HepG2 (cell line): Measurements from ENCODE around the gene B4GALT4. TPM values are rescaled to one million over a fixed set of nuclear protein-coding genes. Genes with fewer than 3 reads are reported as not detected.

Source experiments
- ATAC-seq: fragments of 200-7000 bp; cut with Tn5 transposase; 3 replicates; pipeline ENCODE4 v1.9.1; 2020; ENCODE audit warnings: mild to moderate bottlenecking, moderate library complexity
- BruUV-seq: library from RNA; stranded (reverse); fragments of 400-500 nt; replicated peaks from 2 replicates; lab custom pipeline; 2021; lab: Mats Ljungman, UMichigan
- CTCF ChIA-PET: fragments of 300-600 bp; formaldehyde crosslinking; extraction: SDS; loops from one replicate; lab custom pipeline; 2021; ENCODE audit warnings: low total read pairs, inconsistent platforms, low intra/inter-chr PET ratio; lab: Yijun Ruan, JAX
- POLR2A ChIA-PET: fragments of 350-600 bp; sonication (Branson Sonifier 250); formaldehyde crosslinking; loops from one replicate; lab custom pipeline; 2020; ENCODE audit warnings: antibody characterized with exemption, inconsistent platforms; lab: Yijun Ruan, JAX
- DNase-seq: peaks from one replicate; pipeline ENCODE4 v3.0.0-alpha.2; 2015; ENCODE audit warnings: low spot score
- FAIRE-seq: peaks from 3 replicates; lab custom pipeline; 2011; peaks lifted over from hg19 to GRCh38; lab: Jason Lieb, UNC
- H2AFZ ChIP-seq: one replicate; pipeline ENCODE4 v1.6.1; 2011; ENCODE audit warnings: low read length, inconsistent platforms
- H3K27ac ChIP-seq: fragments of 300-600 bp; 3 replicates; pipeline ENCODE4 v1.8.0; 2011; ENCODE audit warnings: mixed run types, mild to moderate bottlenecking, mixed read lengths, low read length, inconsistent platforms; ENCODE audit not compliant: insufficient read depth; ENCODE audit errors: extremely low read length
- H3K27me3 ChIP-seq, 2 experiments: fragments of 200-600 bp in 1 of 2; 2 replicates in 1 of 2; 3 replicates in 1 of 2; pipeline versions ENCODE4 v1.6.0 to v1.8.0; 2011; ENCODE audit warnings: low read length in 2 of 2, mild to moderate bottlenecking in 2 of 2, moderate library complexity in 2 of 2, inconsistent platforms in 1 of 2; ENCODE audit not compliant: insufficient read depth in 2 of 2, control insufficient read depth in 1 of 2
- H3K36me3 ChIP-seq, 2 experiments: fragments of 200-600 bp in 1 of 2; replicated peaks in 1 of 2; 2 replicates in 1 of 2; 3 replicates in 1 of 2; pipeline versions ENCODE4 v1.5.1 to v1.8.0; 2011; ENCODE audit warnings: low read length in 2 of 2, inconsistent platforms in 1 of 2; ENCODE audit not compliant: insufficient read depth in 2 of 2, control insufficient read depth in 1 of 2
- H3K4me1 ChIP-seq: 2 replicates; pipeline ENCODE4 v1.5.1; 2012; ENCODE audit warnings: low read length, inconsistent platforms; ENCODE audit not compliant: insufficient read depth
- H3K4me2 ChIP-seq: 2 replicates; pipeline ENCODE4 v1.6.0; 2011; ENCODE audit warnings: low read depth, low read length, inconsistent platforms
- H3K4me3 ChIP-seq, 3 experiments: fragments of 200-600 bp in 1 of 3; sonication (generic), shearing (Covaris generic) in 1 of 3; replicated peaks in 1 of 3; 2 replicates each; pipeline ENCODE4 v1.5.1; 2011 to 2016; ENCODE audit warnings: low read length in 3 of 3, inconsistent platforms in 2 of 3, low read depth in 2 of 3, mild to moderate bottlenecking in 2 of 3, control low read depth in 1 of 3, mixed read lengths in 1 of 3; ENCODE audit not compliant: insufficient read depth in 1 of 3
- H3K79me2 ChIP-seq: one replicate; pipeline ENCODE4 v1.6.1; 2011; ENCODE audit warnings: low read length, inconsistent platforms; ENCODE audit not compliant: insufficient read depth
- H3K9ac ChIP-seq: 2 replicates; pipeline ENCODE4 v1.6.0; 2011; ENCODE audit warnings: mild to moderate bottlenecking, low read depth, low read length, inconsistent platforms; ENCODE audit not compliant: insufficient read depth
- H3K9me3 ChIP-seq: 2 replicates; pipeline ENCODE4 v1.5.1; 2012; ENCODE audit warnings: mild to moderate bottlenecking, low read length
- H4K20me1 ChIP-seq: 2 replicates; pipeline ENCODE4 v1.6.0; 2011; ENCODE audit warnings: inconsistent platforms, mild to moderate bottlenecking, low read length, moderate library complexity; ENCODE audit not compliant: insufficient read depth
- ATF2 ChIP-seq: sonication (generic); formaldehyde crosslinking; IDR thresholded peaks from 2 replicates; pipeline ENCODE4 v1.4.0; 2020; ENCODE audit warnings: missing genetic modification reagents
- GLMP ChIP-seq: sonication (generic); formaldehyde crosslinking; IDR thresholded peaks from 2 replicates; pipeline ENCODE4 v1.9.0; 2021; ENCODE audit warnings: missing genetic modification reagents, mild to moderate bottlenecking, borderline replicate concordance
- MAZ ChIP-seq, 2 experiments: sonication (generic) in 1 of 2; formaldehyde crosslinking in 1 of 2; IDR thresholded peaks; 2 replicates each; pipeline versions ENCODE4 v1.5.0 to v1.6.1; 2012 to 2020; ENCODE audit warnings: low read depth in 2 of 2, mild to moderate bottlenecking in 2 of 2, borderline replicate concordance in 1 of 2, improper control_type of control experiment in 1 of 2, low read length in 1 of 2, missing genetic modification reagents in 1 of 2, moderate library complexity in 1 of 2
- SMAD9 ChIP-seq: sonication (generic); formaldehyde crosslinking; IDR thresholded peaks from 2 replicates; pipeline ENCODE4 v1.5.1; 2020; ENCODE audit warnings: mild to moderate bottlenecking, missing genetic modification reagents
- TCF12 ChIP-seq, 2 experiments: fragments of 450-650 bp in 1 of 2; sonication (generic) in 1 of 2; formaldehyde crosslinking in 1 of 2; IDR thresholded peaks; 2 replicates each; pipeline versions ENCODE4 v1.6.1 to v1.8.0; 2017 to 2022; ENCODE audit warnings: antibody characterized with exemption in 1 of 2, mild to moderate bottlenecking in 1 of 2, missing genetic modification reagents in 1 of 2, moderate library complexity in 1 of 2
- TCF7 ChIP-seq: sonication (generic); IDR thresholded peaks from 2 replicates; pipeline ENCODE4 v1.6.1; 2016; ENCODE audit warnings: antibody characterized with exemption, low read depth
- ZNF251 ChIP-seq: sonication (generic); formaldehyde crosslinking; IDR thresholded peaks from 2 replicates; pipeline ENCODE4 v1.9.0; 2021; ENCODE audit warnings: mild to moderate bottlenecking, missing genetic modification reagents
- ZNF264 ChIP-seq: sonication (generic); formaldehyde crosslinking; IDR thresholded peaks from 2 replicates; pipeline ENCODE4 v1.4.0; 2020; ENCODE audit warnings: missing genetic modification reagents
- ZNF460 ChIP-seq: sonication (generic); formaldehyde crosslinking; IDR thresholded peaks from 2 replicates; pipeline ENCODE4 v1.5.1; 2020; ENCODE audit warnings: missing genetic modification reagents, mild to moderate bottlenecking, borderline replicate concordance
- ZNF550 ChIP-seq: sonication (generic); formaldehyde crosslinking; IDR thresholded peaks from 2 replicates; pipeline ENCODE4 v1.4.0; 2020; ENCODE audit warnings: mild to moderate bottlenecking, missing genetic modification reagents, borderline replicate concordance
- ZNF605 ChIP-seq: sonication (generic); formaldehyde crosslinking; IDR thresholded peaks from 2 replicates; pipeline ENCODE4 v1.8.0; 2022; ENCODE audit warnings: mild to moderate bottlenecking, missing genetic modification reagents
- ZNF709 ChIP-seq: sonication (generic); formaldehyde crosslinking; IDR thresholded peaks from 2 replicates; pipeline ENCODE4 v1.5.0; 2020; ENCODE audit warnings: mild to moderate bottlenecking, missing genetic modification reagents
- WGBS: methylation state at CpG from one replicate; pipeline ENCODE4 v1.1.6; 2017; ENCODE audit warnings: low lambda C conversion rate; 5-methylcytosine and 5-hydroxymethylcytosine counted together
- in situ Hi-C: cut with HindIII; loops from 2 replicates; pipeline ENCODE4 v1.10.0; 2017; ENCODE audit warnings: low pct_unique_long_range_greater_than_20kb; ENCODE audit not compliant: extremely low pct_ligation_motif_present
- intact Hi-C: fragments of 100-400 bp; cut with micrococcal nuclease; formaldehyde crosslinking; loops from one replicate; pipeline ENCODE4 v1.10.0; 2022; ENCODE audit not compliant: unreplicated experiment
- polyA plus RNA-seq, 8 experiments: library from polyadenylated mRNA; depleted of rRNA in 3 of 8; stranded (reverse) in 7 of 8; unstranded in 1 of 8; fragments of >200 nt; fragmentation: Illumina TruSeq in 4 of 8; extraction: Trizol in 4 of 8; gene quantifications; 2 replicates each; pipeline versions ENCODE4 v1.2.1 to v1.2.3, GENCODE V29; 2011 to 2016; ENCODE audit warnings: low read depth in 4 of 8, missing spikeins in 1 of 8, mixed read lengths in 1 of 8; ENCODE audit not compliant: insufficient read depth in 1 of 8
- total RNA-seq, 5 experiments: library from RNA; depleted of rRNA; stranded (reverse); fragments of >200 nt; fragmentation: Illumina TruSeq; extraction: Trizol; gene quantifications; 2 replicates each; pipeline ENCODE4 v1.2.3, GENCODE V29; 2016; ENCODE audit warnings: low read depth in 1 of 5
- TF ChIP-seq, protein P1 (sequence below): sonication (generic); formaldehyde crosslinking; IDR thresholded peaks from 2 replicates; pipeline ENCODE4 v1.5.0; 2020; ENCODE audit warnings: missing genetic modification reagents

The B4GALT4 gene
- total and polyA plus RNA-seq, 2 of the 13 experiments (the other 11 are each of a cell fraction or from before 2014, with no cell fraction given): 16.9 to 29.0 TPM

DNA sequence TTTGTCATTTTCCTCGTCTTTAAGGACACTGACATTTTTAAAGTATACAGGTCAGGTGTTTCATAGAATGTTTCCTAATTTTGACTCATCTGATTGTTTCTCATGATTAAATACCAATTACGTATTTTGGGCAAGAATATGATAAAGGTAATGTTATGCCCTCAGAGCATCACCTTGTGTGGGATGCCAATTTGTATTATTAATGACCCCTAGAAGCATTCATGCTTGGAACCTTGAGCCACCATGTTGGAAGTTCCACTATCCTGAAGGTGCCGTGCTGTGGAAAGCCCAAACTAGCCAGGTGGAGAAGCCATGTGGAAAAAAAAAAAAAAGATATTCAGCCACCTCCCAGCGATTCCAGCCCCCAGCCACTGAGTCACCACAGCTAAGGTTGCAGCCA is 19.1 kb upstream of the B4GALT4 start:
- Histone ChIP-seq H2AFZ (no peak overlapping the region), H3K36me3 (no peaks in the 10 kb centered on the region), H3K4me1 (no peaks in the 10 kb centered on the region), H3K27me3 (0 out of 5 replicates have a peak, but pooled peaks cover 0 to 6% of the 10 kb centered on the region in 2 experiments), H3K4me2 (no peak overlapping the region), H3K4me3 (no peak overlapping the region), H3K9ac (no peak overlapping the region), H4K20me1 (no peaks in the 10 kb centered on the region), H3K79me2 (no peaks in the 10 kb centered on the region), H3K9me3 (no peaks in the 10 kb centered on the region), H3K27ac (no peak overlapping the region)
- no TSS peak for BruUV-seq
- no peak for FAIRE-seq
- DNase-seq: no peak
- intact Hi-C loops (no loop called here), in situ Hi-C loops (no loop called here)
- TF ChIP-seq ZNF460 (CRISPR knock-in tag): no peak
- TF ChIP-seq GLMP (CRISPR knock-in tag): no peak
- no peak for TF ChIP-seq ZNF264 (CRISPR knock-in tag)
- no peak for TF ChIP-seq ZNF550 (CRISPR knock-in tag)
- ChIA-PET CTCF (no interaction called here), POLR2A (no interaction called here)
- 13% methylated on average over 4 of the region's 4 CpGs for WGBS
- no peak for ATAC-seq

DNA sequence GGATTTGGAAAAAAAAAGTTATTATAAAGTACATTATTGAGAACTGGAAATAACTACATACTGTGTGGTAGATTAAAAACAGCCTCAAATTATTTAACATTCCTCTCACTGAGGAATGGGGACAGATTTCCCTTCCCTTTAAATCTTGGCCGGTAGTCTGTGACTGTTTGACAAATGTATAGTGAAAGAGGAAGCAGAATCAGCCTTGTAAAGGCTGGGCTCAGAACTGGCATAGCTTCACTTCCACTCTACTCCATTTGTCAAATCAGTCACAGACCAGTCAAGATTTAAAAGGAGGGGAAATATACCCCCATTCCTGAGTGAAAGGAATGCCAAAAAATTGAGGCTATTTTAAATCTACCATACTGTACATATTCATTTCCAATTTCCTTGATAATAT is 18.2 kb upstream of the B4GALT4 start:
- ATAC-seq (no peak), DNase-seq (no peak), FAIRE-seq (no peak)
- Histone ChIP-seq H3K36me3 (no peaks in the 10 kb centered on the region), H3K9ac (no peak overlapping the region), H3K4me1 (no peaks in the 10 kb centered on the region), H2AFZ (no peak overlapping the region), H3K4me3 (no peak overlapping the region), H3K27ac (no peak overlapping the region), H3K27me3 (0 out of 5 replicates have a peak, but pooled peaks cover 0 to 6% of the 10 kb centered on the region in 2 experiments), H3K4me2 (no peak overlapping the region), H3K79me2 (no peaks in the 10 kb centered on the region), H4K20me1 (no peaks in the 10 kb centered on the region), H3K9me3 (no peaks in the 10 kb centered on the region)
- intact Hi-C loops (no loop called here), in situ Hi-C loops (no loop called here)
- TF ChIP-seq MAZ (IDR thresholded peaks at IDR 0.05; ENCODE audit: borderline replicate concordance, low read depth, low read length) (no peak), MAZ (CRISPR knock-in tag; IDR thresholded peaks at IDR 0.05; ENCODE audit: low read depth) (no peak), TCF12 (IDR thresholded peaks at IDR 0.05) (no peak), TCF12 (CRISPR knock-in tag; IDR thresholded peaks at IDR 0.05) (no peak), ATF2 (no peak), ZNF709 (CRISPR knock-in tag) (no peak), ZNF251 (CRISPR knock-in tag) (no peak), SMAD9 (CRISPR knock-in tag) (no peak), ZNF605 (CRISPR knock-in tag) (no peak), TCF7 (no peak)
- TF ChIP-seq, protein P1, sequence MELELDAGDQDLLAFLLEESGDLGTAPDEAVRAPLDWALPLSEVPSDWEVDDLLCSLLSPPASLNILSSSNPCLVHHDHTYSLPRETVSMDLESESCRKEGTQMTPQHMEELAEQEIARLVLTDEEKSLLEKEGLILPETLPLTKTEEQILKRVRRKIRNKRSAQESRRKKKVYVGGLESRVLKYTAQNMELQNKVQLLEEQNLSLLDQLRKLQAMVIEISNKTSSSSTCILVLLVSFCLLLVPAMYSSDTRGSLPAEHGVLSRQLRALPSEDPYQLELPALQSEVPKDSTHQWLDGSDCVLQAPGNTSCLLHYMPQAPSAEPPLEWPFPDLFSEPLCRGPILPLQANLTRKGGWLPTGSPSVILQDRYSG (CRISPR knock-in tag): no peak
- no TSS peak for BruUV-seq
- ChIA-PET CTCF (no interaction called here), POLR2A (no interaction called here)
- WGBS: 71% methylated on average over 1 of the region's 1 CpG
